ENCODE data around the gene TMED9. TPM values are rescaled to one million over a fixed set of nuclear protein-coding genes. Genes with fewer than 3 reads are reported as not detected.
A peak's percentile ranks its signal among the peaks of the same experiment; 100 is the strongest.

The TMED9 gene
- total RNA-seq, 6 experiments from 2014 or later = 81.8 to 149 (median 133) TPM

- ATAC-seq (no peak), DNase-seq (peak in 1 of 3 donors; percentile 45)
- Histone ChIP-seq H3K36me3 (no peaks in the 10 kb centered on the region), H3K4me3 (no peak overlapping the region), H3K27me3 (no peaks in the 10 kb centered on the region), H3K9me3 (no peaks in the 10 kb centered on the region), H3K27ac (no peak overlapping the region), H3K4me1 (peaks cover 0 to 7% (median 3%) of the 10 kb centered on the region in 4 donors)
- TF ChIP-seq CTCF (IDR thresholded peaks at IDR 0.05) = no peak
- TF ChIP-seq POLR2A (IDR thresholded peaks at IDR 0.05) = no peak
- intact Hi-C loops (cut with DNase I) = no loop called here
- 83% methylated on average over 6 of the region's 37 CpGs for WGBS (ENCODE audit: insufficient coverage, low coverage, low lambda C conversion rate, missing lambda C conversion rate)
Measured at GRCh38 chr5:177608243-177609075, 16.5 kb downstream of the TMED9 start.

- H3K36me3 ChIP-seq = no peaks in the 10 kb centered on the region
- no peaks in the 10 kb centered on the region for H3K9me3 ChIP-seq
- no peak for ATAC-seq
- no CpG with 5 or more reads among the region's 21 CpGs for WGBS (ENCODE audit: insufficient coverage, low coverage, low lambda C conversion rate, missing lambda C conversion rate)
- TF ChIP-seq CTCF (IDR thresholded peaks at IDR 0.05) = no peak
- TF ChIP-seq POLR2A (IDR thresholded peaks at IDR 0.05) = no peak
- no peaks in the 10 kb centered on the region for H3K27me3 ChIP-seq
- no peak overlapping the region for H3K4me3 ChIP-seq
- no peak overlapping the region for H3K27ac ChIP-seq
- intact Hi-C loops (cut with DNase I) = no loop called here
- H3K4me1 ChIP-seq = peaks cover 0 to 7% (median 3%) of the 10 kb centered on the region in 4 donors
- peak in 1 of 3 donors; percentile 37 for DNase-seq
Measured at GRCh38 chr5:177609076-177610059, 17.4 kb downstream of the TMED9 start.

- Histone ChIP-seq H3K4me3 (no peak overlapping the region), H3K27ac (no peak overlapping the region), H3K27me3 (no peaks in the 10 kb centered on the region), H3K9me3 (no peaks in the 10 kb centered on the region), H3K36me3 (no peaks in the 10 kb centered on the region), H3K4me1 (peaks cover 0 to 7% (median 3%) of the 10 kb centered on the region in 4 donors)
- ATAC-seq = no peak
- DNase-seq = peak in 1 of 3 donors; percentile 38
- intact Hi-C loops (cut with DNase I) = no loop called here
- WGBS (ENCODE audit: insufficient coverage, low coverage, low lambda C conversion rate, missing lambda C conversion rate) = 63% methylated on average over 8 of the region's 13 CpGs
- TF ChIP-seq POLR2A (IDR thresholded peaks at IDR 0.05) (no peak), CTCF (IDR thresholded peaks at IDR 0.05) (no peak)
Measured at GRCh38 chr5:177610131-177610769, 18.2 kb downstream of the TMED9 start.

GRCh38 chr5:177610770-177611445 lies 18.9 kb downstream of the TMED9 start:
- H3K4me3 ChIP-seq = no peak overlapping the region
- H3K27ac ChIP-seq = no peak overlapping the region
- no peaks in the 10 kb centered on the region for H3K36me3 ChIP-seq
- peaks cover 0 to 7% (median 3%) of the 10 kb centered on the region in 4 donors for H3K4me1 ChIP-seq
- WGBS (ENCODE audit: insufficient coverage, low coverage, low lambda C conversion rate, missing lambda C conversion rate) = 100% methylated on average over 1 of the region's 4 CpGs
- no peaks in the 10 kb centered on the region for H3K27me3 ChIP-seq
- intact Hi-C loops (cut with DNase I) = no loop called here
- no peak for TF ChIP-seq CTCF (IDR thresholded peaks at IDR 0.05)
- TF ChIP-seq POLR2A (IDR thresholded peaks at IDR 0.05) = no peak
- ATAC-seq (no peak), DNase-seq (peak in 1 of 3 donors; percentile 21)
- no peaks in the 10 kb centered on the region for H3K9me3 ChIP-seq
